Activated T-helper 1 cell treated with anti-CD3 and anti-CD28 coated beads, Interleukin-2, amount 50 U/mL, for 16 hours (primary cell): ENCODE results near the gene KANSL1.
"Not testable (repeated sequence)": the region's sequence is repeated elsewhere in the genome, so short reads cannot be mapped to it uniquely, and the experiment has no call there.

Experiments used
- DNase-seq, 2 donors: peaks; one replicate each; pipeline ENCODE4 v3.0.0-alpha.2; 2020; ENCODE audit warnings: low read depth in 1 of 2, low spot score in 1 of 2

Gene KANSL1

GRCh38 chr17:46025510-46026165 is 167.6 kb downstream of the KANSL1 start:
- no peak for DNase-seq

GRCh38 chr17:46025060-46025459 is 168.2 kb downstream of the KANSL1 start:
- DNase-seq, result no peak

- no peak for DNase-seq
Observed at GRCh38 chr17:46024590-46024989, 168.6 kb downstream of the KANSL1 start.

GRCh38 chr17:46023783-46024388 is 169.3 kb downstream of the KANSL1 start:
- DNase-seq, result no peak

GRCh38 chr17:46023366-46023765 is 169.9 kb downstream of the KANSL1 start:
- not testable (repeated sequence) for DNase-seq

GRCh38 chr17:46020998-46021397 is 172.2 kb downstream of the KANSL1 start:
- no peak for DNase-seq

- DNase-seq, result peak in 1 of 2 donors; percentile 37
Observed at GRCh38 chr17:46020023-46020761, 173.0 kb downstream of the KANSL1 start.

- not testable (repeated sequence) for DNase-seq
Observed at GRCh38 chr17:46019408-46019925, 173.8 kb downstream of the KANSL1 start.

- no peak for DNase-seq
Observed at GRCh38 chr17:46013502-46014165, 179.6 kb downstream of the KANSL1 start.

- no peak for DNase-seq
Observed at GRCh38 chr17:46013127-46013501, 180.1 kb downstream of the KANSL1 start.

- no peak for DNase-seq
Observed at GRCh38 chr17:46012506-46013079, 180.6 kb downstream of the KANSL1 start.

GRCh38 chr17:46011711-46012505 is 181.3 kb downstream of the KANSL1 start:
- no peak for DNase-seq

GRCh38 chr17:46010597-46011186 is 182.5 kb downstream of the KANSL1 start:
- DNase-seq, result no peak

GRCh38 chr17:46009681-46010596 is 183.3 kb downstream of the KANSL1 start:
- no peak for DNase-seq

- DNase-seq, result no peak
Observed at GRCh38 chr17:46008591-46008990, 184.6 kb downstream of the KANSL1 start.

- no peak for DNase-seq
Observed at GRCh38 chr17:46007461-46007965, 185.7 kb downstream of the KANSL1 start.

- DNase-seq, result not testable (repeated sequence)
Observed at GRCh38 chr17:46006082-46006481, 187.1 kb downstream of the KANSL1 start.

- no peak for DNase-seq
Observed at GRCh38 chr17:46003907-46004748, 189.1 kb downstream of the KANSL1 start.
